SIG-M5 treated with dmso at 0.1 percent for 504 hours (cell line): Measurements from ENCODE around the gene KRT7.
"Not testable (repeated sequence)": the region's sequence is repeated elsewhere in the genome, so short reads cannot be mapped to it uniquely, and the experiment has no call there.

Experiments used
- DNase-seq: peaks from one replicate; lab custom pipeline; 2025; ENCODE audit not compliant: unreplicated experiment; lab: John Stamatoyannopoulos, UW

KRT7 gene

GRCh38 chr12:52243856-52244614, 11.0 kb downstream of the KRT7 start:
- DNase-seq: peak; percentile 69

DNA sequence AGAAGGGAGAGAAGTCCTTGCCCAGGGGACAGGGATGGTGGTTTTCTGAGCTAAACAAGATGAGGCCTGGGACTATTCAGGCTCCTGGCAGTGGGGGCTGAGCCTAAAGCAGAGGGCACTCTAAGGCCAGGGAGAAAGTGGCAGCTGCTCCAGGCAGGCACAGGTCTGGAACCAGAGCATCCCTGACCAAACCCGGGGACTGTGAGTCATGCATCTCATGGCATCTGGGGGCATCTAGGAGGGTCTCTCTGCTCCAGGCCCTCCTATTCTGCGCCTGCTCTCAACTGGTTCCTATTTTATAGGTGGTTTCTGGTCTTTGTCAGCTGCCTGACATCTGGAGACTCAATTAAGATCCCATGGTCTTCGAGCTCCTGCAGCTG, 11.6 kb downstream of the KRT7 start:
- no peak for DNase-seq

- no peak for DNase-seq
Observed at GRCh38 chr12:52245259-52245961, 12.4 kb downstream of the KRT7 start.

DNA sequence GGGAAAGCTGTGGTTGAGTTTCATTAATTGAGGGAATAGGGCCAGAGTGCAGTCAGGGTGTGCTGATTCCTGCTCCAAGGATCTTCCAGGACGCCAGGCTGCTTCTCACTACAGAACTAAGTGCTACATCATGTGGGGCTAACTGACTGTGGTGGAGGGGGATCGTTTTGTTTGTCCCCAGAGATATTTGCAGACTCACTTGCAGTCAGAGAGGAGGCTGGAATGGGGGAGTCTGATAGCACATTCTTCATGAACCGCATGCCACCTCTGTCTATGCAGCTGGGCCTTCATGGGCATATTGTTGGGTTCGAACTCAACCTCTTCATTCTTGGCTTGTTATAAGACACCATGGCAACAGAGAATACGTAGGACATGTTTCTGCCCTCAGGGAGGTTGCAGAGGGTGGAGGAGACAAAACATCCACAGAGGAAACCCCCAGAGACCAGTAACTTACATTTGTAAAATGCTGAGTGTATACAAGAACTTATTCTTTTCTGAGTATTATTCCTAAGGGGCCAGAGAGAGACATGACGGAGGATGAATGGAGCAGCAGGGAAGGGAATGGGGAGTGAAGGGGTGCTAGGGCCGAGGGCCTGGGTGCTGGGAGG, 13.0 kb downstream of the KRT7 start:
- DNase-seq: no peak

DNA sequence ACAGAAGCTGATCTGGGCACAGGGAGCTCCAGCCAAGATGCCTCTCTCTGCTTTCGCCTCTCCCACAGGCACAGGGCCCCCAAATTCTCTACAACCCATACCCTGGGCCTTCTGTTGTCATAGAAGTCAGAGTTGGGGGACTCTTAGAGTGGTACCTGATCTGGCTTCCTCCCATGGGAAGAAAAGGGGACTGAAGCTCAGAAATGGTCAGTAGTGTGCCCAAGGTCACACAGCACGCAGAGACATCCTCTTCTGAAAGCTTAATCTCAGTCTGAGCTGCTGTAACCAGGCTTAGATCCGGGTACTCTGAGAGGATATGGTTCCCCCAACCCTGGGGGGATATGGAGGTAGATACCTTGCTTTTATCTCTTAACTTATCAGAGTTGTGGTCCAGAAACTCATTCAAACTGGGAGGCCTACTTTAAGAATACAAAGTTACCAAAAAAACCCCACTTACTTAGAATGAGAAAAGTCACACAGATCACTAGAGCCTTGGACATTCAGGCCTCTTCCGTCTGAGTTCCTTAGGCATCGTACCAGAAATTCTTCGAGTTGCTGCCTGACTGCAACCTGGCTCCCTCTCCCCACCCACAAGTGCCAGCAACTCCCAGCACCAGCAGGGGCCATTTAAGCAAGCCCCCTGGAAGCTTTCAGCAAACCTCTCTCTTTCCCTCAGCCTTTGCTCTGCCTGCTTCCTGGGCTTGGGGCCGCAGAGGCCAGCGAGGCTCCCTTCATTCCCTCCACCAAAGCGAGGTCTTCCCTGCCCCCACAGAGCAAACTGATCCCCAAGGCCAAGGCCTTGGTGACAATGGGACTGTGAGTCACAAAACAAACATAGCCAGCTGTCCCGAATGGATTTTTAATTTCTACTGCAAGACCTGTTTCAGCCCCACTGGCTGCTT, 13.9 kb downstream of the KRT7 start:
- DNase-seq: peak; percentile 58

GRCh38 chr12:52247622-52248540, 14.8 kb downstream of the KRT7 start:
- no peak for DNase-seq

DNA sequence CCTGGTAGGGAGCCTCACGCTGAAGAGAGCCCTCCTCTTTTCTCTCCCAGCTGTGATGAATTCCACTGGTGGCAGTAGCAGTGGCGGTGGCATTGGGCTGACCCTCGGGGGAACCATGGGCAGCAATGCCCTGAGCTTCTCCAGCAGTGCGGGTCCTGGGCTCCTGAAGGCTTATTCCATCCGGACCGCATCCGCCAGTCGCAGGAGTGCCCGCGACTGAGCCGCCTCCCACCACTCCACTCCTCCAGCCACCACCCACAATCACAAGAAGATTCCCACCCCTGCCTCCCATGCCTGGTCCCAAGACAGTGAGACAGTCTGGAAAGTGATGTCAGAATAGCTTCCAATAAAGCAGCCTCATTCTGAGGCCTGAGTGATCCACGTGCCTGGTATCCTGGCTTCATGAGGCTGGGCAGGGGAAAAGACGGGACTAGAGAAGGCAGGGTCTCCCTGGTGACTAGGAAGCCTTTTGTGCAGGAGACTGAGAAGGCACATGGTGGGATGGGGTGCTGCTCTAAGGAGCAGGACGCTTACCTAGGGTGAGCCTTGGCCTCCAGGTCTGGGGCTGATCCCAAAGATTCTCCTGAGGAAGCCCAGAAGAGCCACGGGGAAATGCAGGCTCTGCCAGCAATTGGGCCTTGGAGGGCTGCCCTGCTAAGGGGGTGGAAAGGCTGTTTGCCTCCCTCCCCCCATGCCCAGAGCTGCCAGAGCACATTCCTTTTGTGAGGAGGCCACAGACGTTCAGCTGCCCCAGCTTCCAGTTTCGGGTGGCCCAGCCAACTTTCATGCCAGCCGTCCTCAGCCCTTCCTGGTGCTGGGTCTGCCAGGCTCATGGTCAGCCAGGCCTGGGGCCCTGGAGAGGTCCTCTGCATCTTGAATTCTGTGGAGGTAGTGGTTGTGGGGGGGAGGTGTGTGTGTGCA, 15.8 kb downstream of the KRT7 start:
- DNase-seq: no peak

DNA sequence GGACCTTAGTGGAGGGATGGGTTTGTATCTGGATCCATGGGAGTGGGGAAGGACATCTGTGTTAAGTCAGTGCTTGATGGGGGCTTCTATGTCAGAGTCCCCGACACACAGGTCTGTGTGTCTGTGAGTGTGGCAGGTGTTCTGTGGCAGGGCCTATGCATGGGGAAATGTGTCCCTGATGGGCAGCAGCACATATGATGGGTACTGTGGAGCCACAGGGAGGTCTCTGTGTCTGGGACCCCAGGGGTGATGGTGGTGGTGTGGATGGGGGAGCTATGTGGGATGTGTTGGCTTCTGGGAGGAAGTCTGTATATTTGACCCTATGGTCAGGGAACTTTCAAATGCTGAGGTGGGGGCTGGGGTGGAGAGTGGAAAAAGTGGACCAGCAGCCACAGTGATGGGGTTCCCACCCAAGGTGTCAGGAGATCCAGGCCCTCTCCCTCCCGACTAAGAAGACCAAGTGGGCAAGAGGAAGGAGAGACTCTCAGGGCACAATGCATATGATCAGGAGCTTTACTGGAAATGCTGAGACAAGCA, 16.5 kb downstream of the KRT7 start:
- DNase-seq: no peak

- DNase-seq: no peak
Observed at GRCh38 chr12:52250048-52250990, 17.3 kb downstream of the KRT7 start.

GRCh38 chr12:52251367-52252051, 18.5 kb downstream of the KRT7 start:
- no peak for DNase-seq

DNA sequence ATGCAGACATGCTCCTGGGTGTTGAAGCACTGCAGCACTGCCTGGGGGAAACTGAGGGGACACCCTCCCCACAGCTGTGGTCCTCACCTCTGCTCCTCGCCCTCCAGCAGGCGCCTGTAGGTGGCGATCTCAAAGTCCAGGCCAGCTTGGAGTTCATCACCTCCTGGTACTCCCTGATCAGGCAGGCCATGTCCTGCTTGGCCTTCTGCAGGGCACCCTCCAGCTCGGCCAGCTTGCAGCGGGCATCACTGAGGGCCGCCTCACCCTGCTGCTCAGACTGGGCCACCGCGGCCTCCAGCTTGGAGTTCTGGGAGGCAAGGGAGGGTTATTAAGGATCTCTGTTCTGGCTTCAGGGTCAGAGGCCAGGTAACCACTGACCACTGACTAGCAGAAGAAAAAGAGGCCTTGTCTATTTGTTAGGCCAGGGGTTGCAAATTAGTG, 19.2 kb downstream of the KRT7 start:
- not testable (repeated sequence) for DNase-seq

GRCh38 chr12:52252728-52253343, 19.8 kb downstream of the KRT7 start:
- no peak for DNase-seq

DNA sequence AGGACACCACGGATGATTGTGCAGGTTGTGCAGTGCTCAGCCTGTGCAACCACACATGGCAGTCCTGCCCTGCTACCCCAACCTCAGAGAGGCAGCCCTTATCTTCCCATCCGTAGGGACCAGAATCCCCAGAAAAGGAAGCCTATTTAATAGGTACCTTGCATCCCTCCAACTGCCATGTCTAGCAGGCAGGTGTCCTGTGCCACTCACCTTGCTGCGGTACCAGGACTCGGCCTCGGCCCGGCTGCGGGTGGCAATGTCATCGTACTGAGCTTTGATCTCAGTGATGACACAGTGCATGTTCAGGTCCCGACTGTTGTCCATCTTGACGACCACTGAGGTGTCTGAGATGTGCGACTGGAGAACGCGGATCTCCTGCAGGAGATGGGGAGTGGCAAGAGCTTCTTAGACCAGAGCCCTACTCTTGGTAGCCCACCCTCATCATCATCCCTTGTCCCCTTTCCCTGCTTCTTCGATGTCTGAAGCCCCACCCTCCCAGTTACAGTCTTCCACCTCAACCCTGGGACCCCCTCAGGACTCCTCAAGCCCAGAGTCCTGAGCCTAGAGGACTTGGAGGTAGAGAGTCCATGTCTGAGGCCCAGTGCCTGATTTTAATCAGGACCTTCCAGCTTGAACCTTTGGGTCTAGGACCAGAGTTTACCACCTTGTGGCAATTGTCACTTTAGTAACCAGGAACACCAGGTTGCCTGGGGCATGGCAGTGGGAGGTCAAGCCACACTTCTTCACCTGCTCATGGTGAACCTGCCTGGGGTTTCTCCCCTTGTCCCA, 20.5 kb downstream of the KRT7 start:
- DNase-seq: no peak

DNA sequence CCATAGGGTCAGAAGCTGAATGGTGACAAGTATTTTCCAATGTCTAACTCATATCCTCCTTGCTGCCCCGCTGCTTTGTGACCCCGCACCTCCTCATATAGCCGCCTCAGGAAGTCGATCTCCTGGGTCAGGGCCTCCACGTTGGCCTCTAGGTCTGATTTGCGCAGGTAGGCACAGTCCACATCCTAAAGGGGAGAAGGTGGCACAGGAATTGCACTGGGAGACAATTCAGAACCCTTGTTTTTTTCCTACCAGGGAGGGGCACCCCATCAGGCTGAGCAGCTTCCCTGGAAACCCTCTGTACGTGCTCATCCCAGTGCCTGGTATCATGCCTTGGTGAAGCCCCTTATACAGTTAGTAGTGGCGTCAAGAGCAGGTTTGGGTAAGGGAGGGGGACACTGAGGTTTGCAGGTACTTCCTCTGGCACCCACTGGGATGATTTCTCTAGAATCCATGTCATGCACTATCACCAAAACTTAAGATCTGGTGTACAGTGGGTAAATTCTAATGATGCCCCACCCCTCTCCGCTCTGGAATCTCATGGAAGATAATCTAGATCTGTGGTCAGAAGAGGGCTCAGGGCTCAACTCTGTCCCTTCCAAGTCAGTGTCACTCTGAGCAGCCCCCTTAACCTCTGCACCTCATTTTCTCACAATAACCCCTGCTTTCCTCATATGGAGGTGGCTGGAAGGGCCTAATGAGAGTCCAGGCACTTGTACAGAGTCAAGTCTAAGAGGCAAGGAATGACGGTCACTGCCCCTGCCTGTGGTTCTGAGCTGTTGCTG, 21.3 kb downstream of the KRT7 start:
- DNase-seq: no peak
